Measurements from ENCODE around the gene LRRC36.

DNA sequence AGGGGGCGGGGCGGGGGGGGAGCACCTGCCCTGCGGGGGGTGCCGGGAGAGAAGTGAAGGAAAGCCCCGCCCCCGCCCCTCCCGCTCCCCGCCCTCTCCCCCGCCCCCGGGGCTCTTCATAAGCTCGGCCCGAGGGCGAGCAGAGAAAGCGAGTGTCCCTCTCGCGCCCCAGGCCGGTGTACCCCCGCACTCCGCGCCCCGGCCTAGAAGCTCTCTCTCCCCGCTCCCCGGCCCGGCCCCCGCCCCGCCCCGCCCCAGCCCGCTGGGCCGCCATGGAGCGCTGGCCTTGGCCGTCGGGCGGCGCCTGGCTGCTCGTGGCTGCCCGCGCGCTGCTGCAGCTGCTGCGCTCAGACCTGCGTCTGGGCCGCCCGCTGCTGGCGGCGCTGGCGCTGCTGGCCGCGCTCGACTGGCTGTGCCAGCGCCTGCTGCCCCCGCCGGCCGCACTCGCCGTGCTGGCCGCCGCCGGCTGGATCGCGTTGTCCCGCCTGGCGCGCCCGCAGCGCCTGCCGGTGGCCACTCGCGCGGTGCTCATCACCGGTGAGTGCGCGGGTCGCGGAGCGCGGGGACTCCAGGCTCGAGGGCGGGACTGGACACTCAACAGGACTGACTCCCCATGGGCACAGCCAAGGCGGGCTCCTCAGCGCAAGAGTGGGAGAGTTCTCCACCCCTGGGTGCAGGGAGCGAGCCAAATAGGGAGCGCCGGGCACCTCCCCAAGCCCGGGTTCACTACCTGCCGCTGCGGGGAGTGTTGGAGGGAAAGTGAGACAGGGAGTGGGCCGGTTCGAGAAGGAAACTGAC is 104.6 kb downstream of the LRRC36 start, which contains the start of gene HSD11B2:
- TF ChIP-seq CTCF (conservative IDR thresholded peaks at IDR 0.05), result no peak
- no peak for TF ChIP-seq EZH2 (IDR thresholded peaks at IDR 0.05; ENCODE audit: low read depth)
